GM12892 (cell line): ENCODE results near the gene SMIM32.

Source experiments
- POLR2A ChIP-seq: IDR thresholded peaks from 2 replicates; pipeline ENCODE4 v1.6.1; 2011; ENCODE audit warnings: low read depth, low read length, control low read depth
- POLR2AphosphoS5 ChIP-seq: IDR thresholded peaks from 2 replicates; pipeline ENCODE4 v1.6.1; 2011; ENCODE audit warnings: low read depth, low read length, control low read depth
- TAF1 ChIP-seq: IDR thresholded peaks from 2 replicates; pipeline ENCODE4 v1.6.1; 2011; ENCODE audit warnings: low read depth, mild to moderate bottlenecking, control low read depth, low read length, borderline replicate concordance

- TF ChIP-seq POLR2A (no peak), POLR2AphosphoS5 (no peak), TAF1 (no peak)
Observed at GRCh38 chr5:136203303-136203922, 10.5 kb upstream of the SMIM32 start.
